Keratinocyte (primary cell): ENCODE data around the gene KCNH2. TPM values are rescaled to one million over a fixed set of nuclear protein-coding genes. Genes with fewer than 3 reads are reported as not detected.

Source experiments
- DNase-seq: peaks from one replicate; pipeline ENCODE4 v3.0.0-alpha.2; 2011; ENCODE audit warnings: low read depth, missing footprints, low spot score
- FAIRE-seq: peaks from 2 replicates; lab custom pipeline; 2011; peaks lifted over from hg19 to GRCh38; lab: Jason Lieb, UNC
- H2AFZ ChIP-seq: 2 replicates; pipeline ENCODE4 v1.6.0; 2012; ENCODE audit warnings: low read length, control low read depth, inconsistent platforms; ENCODE audit not compliant: control insufficient read depth
- H3K27ac ChIP-seq: 2 replicates; pipeline ENCODE4 v1.5.1; 2011; ENCODE audit warnings: low read length; ENCODE audit not compliant: control insufficient read depth, insufficient read depth
- H3K27me3 ChIP-seq: 3 replicates; pipeline ENCODE4 v1.6.0; 2011; ENCODE audit warnings: low read length; ENCODE audit not compliant: control insufficient read depth, insufficient read depth; ENCODE audit errors: extremely low read depth
- H3K36me3 ChIP-seq, 2 experiments: 2 replicates in 1 of 2; 3 replicates in 1 of 2; pipeline ENCODE4 v1.5.1; 2011; ENCODE audit warnings: low read length in 2 of 2, mild to moderate bottlenecking in 1 of 2; ENCODE audit not compliant: control insufficient read depth in 2 of 2, insufficient read depth in 2 of 2; ENCODE audit errors: extremely low read depth in 1 of 2
- H3K4me1 ChIP-seq: 3 replicates; pipeline ENCODE4 v1.5.1; 2011; ENCODE audit warnings: low read length; ENCODE audit not compliant: control insufficient read depth, insufficient read depth; ENCODE audit errors: extremely low read depth
- H3K4me2 ChIP-seq: 3 replicates; pipeline ENCODE4 v1.6.0; 2011; ENCODE audit warnings: low read depth, low read length; ENCODE audit not compliant: control insufficient read depth, insufficient read depth; ENCODE audit errors: extremely low read depth
- H3K4me3 ChIP-seq, 3 experiments: fragments of 200-600 bp in 1 of 3; sonication (generic) in 1 of 3; 2 replicates in 2 of 3; 3 replicates in 1 of 3; pipeline ENCODE4 v1.5.1; 2011 to 2016; ENCODE audit warnings: low read length in 3 of 3, mild to moderate bottlenecking in 3 of 3, control low read depth in 2 of 3, inconsistent platforms in 1 of 3, low read depth in 1 of 3, mixed read lengths in 1 of 3, mixed run types in 1 of 3, moderate library complexity in 1 of 3; ENCODE audit not compliant: control insufficient read depth in 2 of 3, insufficient read depth in 2 of 3; ENCODE audit errors: extremely low read depth in 1 of 3
- H3K79me2 ChIP-seq: 2 replicates; pipeline ENCODE4 v1.6.0; 2012; ENCODE audit warnings: low read length; ENCODE audit not compliant: control insufficient read depth, insufficient read depth
- H3K9ac ChIP-seq: 3 replicates; pipeline ENCODE4 v1.6.0; 2011; ENCODE audit warnings: low read length; ENCODE audit not compliant: control insufficient read depth, insufficient read depth; ENCODE audit errors: extremely low read depth
- H3K9me1 ChIP-seq: 3 replicates; pipeline ENCODE4 v1.6.0; 2011; ENCODE audit warnings: low read length; ENCODE audit not compliant: control insufficient read depth, insufficient read depth; ENCODE audit errors: extremely low read depth
- H3K9me3 ChIP-seq: 2 replicates; pipeline ENCODE4 v1.5.1; 2012; ENCODE audit warnings: low read depth, low read length; ENCODE audit not compliant: control insufficient read depth
- H4K20me1 ChIP-seq: 3 replicates; pipeline ENCODE4 v1.6.0; 2011; ENCODE audit warnings: low read length; ENCODE audit not compliant: control insufficient read depth, insufficient read depth; ENCODE audit errors: extremely low read depth
- EZH2 ChIP-seq: IDR thresholded peaks from one replicate; pipeline ENCODE4 v1.6.1; 2012; ENCODE audit warnings: inconsistent platforms, mild to moderate bottlenecking, low read length, moderate library complexity
- dilution Hi-C: fragments of 300-500 bp; cut with MboI; formaldehyde crosslinking; loops from one replicate; pipeline ENCODE4 v1.7.0; 2020; ENCODE audit warnings: low sequenced_read_pairs; ENCODE audit not compliant: extremely low pct_ligation_motif_present
- polyA plus RNA-seq, 5 experiments: library from polyadenylated mRNA; depleted of rRNA in 3 of 5; stranded (reverse) in 3 of 5; stranded (forward) in 1 of 5; unstranded in 1 of 5; fragments of >200 nt; gene quantifications; 1 replicate in 1 of 5; 2 replicates in 3 of 5; 3 replicates in 1 of 5; pipeline versions ENCODE4 v1.2.1 to v1.2.3, GENCODE V29; 2011 to 2012; ENCODE audit warnings: missing spikeins in 2 of 5, low read depth in 1 of 5, low replicate concordance in 1 of 5
- TF ChIP-seq, protein P1 (sequence below), 3 experiments: IDR thresholded peaks in 1 of 3; conservative IDR thresholded peaks in 1 of 3; optimal IDR thresholded peaks in 1 of 3; 2 replicates in 2 of 3; 3 replicates in 1 of 3; pipeline versions ENCODE3 to v1.5.1; 2011; ENCODE audit warnings: low read length in 3 of 3, mild to moderate bottlenecking in 3 of 3, moderate library complexity in 2 of 3, control low read depth in 1 of 3, inconsistent platforms in 1 of 3; ENCODE audit not compliant: insufficient read depth in 2 of 3; ENCODE audit errors: extremely low read depth in 1 of 3

Gene KCNH2
- polyA plus RNA-seq, 1 donor (not counting 4 experiments of a cell fraction or from before 2014, with no cell fraction given) = 0.03 TPM

DNA sequence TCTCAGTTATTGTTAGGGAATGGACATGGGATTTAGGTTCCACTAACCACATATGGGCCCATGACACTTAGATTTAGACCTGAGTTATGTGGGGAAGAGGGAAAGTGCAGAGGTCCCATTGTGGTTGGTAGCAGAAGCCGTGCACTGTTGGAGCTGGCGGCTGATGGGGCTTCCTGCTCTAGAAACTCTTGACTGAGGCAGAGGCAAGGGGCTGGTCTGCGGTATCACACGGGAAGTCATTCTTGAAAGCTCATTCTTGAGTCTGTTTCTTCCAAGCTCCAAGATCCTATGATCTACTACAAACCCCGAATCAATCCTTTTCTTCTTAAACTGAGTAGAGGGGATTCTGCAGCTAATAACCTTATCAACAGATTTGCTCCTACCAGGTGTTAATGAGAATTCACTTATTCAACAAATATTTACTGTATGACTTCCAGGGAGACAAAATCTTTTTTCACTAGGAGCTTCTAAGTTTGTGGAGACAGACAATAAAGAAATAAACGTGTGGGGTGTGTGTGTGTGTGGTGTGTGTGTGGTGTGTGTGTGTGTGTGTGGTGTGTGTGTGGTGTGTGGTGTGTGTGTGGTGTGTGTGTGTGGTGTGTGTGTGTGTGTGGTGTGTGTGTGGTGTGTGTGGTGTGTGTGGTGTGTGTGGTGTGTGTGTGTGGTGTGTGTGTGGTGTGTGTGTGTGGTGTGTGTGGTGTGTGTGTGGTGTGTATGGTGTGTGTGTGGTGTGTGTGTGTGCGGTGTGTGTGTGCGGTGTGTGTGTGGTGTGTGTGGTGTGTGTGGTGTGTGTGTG is 68.7 kb downstream of the KCNH2 start:
- no peak for FAIRE-seq
- dilution Hi-C loops = no loop called here
- H3K27me3 ChIP-seq = peaks cover 5% of the 10 kb centered on the region

DNA sequence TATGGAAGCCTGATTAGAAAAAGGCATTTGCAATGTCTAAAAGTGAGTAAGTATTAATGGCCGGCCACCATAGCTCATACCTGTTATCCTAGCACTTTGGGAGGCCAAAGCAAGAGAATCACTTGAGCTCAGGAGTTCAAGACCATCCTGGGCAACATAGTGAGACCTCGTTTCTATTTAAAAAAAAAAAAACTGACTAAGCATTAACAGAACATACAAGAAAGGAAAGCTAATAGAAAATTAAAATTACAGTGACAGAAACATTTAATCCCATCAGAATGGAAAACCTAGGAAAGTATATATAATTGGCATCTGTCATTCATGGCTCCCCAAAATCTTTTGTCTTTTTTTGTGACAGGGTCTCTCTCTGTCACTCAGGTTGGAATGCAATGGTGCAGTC is 69.9 kb downstream of the KCNH2 start:
- DNase-seq = no peak
- no peaks in the 10 kb centered on the region for H4K20me1 ChIP-seq
- no peak overlapping the region for H3K4me3 ChIP-seq
- no peak overlapping the region for H3K27ac ChIP-seq
- H3K79me2 ChIP-seq = no peaks in the 10 kb centered on the region
- H3K36me3 ChIP-seq = no peaks in the 10 kb centered on the region
- peaks cover 8% of the 10 kb centered on the region for H3K4me1 ChIP-seq
- no peak overlapping the region for H3K9ac ChIP-seq
- peaks cover 5% of the 10 kb centered on the region for H3K27me3 ChIP-seq
- H3K9me1 ChIP-seq = no peaks in the 10 kb centered on the region
- no peak overlapping the region for H2AFZ ChIP-seq
- FAIRE-seq = no peak
- dilution Hi-C loops = no loop called here
- no peaks in the 10 kb centered on the region for H3K9me3 ChIP-seq
- TF ChIP-seq EZH2 = no peak
- TF ChIP-seq, protein P1, sequence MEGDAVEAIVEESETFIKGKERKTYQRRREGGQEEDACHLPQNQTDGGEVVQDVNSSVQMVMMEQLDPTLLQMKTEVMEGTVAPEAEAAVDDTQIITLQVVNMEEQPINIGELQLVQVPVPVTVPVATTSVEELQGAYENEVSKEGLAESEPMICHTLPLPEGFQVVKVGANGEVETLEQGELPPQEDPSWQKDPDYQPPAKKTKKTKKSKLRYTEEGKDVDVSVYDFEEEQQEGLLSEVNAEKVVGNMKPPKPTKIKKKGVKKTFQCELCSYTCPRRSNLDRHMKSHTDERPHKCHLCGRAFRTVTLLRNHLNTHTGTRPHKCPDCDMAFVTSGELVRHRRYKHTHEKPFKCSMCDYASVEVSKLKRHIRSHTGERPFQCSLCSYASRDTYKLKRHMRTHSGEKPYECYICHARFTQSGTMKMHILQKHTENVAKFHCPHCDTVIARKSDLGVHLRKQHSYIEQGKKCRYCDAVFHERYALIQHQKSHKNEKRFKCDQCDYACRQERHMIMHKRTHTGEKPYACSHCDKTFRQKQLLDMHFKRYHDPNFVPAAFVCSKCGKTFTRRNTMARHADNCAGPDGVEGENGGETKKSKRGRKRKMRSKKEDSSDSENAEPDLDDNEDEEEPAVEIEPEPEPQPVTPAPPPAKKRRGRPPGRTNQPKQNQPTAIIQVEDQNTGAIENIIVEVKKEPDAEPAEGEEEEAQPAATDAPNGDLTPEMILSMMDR (optimal IDR thresholded peaks at IDR 0.05 in 1 of 3, IDR thresholded peaks at IDR 0.05 in 1 of 3, conservative IDR thresholded peaks at IDR 0.05 in 1 of 3; ENCODE audit: extremely low read depth in 1 of 3, insufficient read depth in 2 of 3, low read length in 3 of 3) = no peak
- H3K4me2 ChIP-seq = no peak overlapping the region

More for the DNA sequence above, 68.7 kb downstream of the KCNH2 start:
- Histone ChIP-seq H3K4me2 (no peak overlapping the region), H3K27ac (no peak overlapping the region), H3K36me3 (no peaks in the 10 kb centered on the region), H3K4me3 (no peak overlapping the region), H4K20me1 (no peaks in the 10 kb centered on the region), H3K4me1 (peaks cover 2% of the 10 kb centered on the region), H3K9me1 (no peaks in the 10 kb centered on the region), H3K9ac (no peak overlapping the region), H3K9me3 (no peaks in the 10 kb centered on the region), H2AFZ (no peak overlapping the region), H3K79me2 (no peaks in the 10 kb centered on the region)
- TF ChIP-seq, protein P1 (optimal IDR thresholded peaks at IDR 0.05 in 1 of 3, IDR thresholded peaks at IDR 0.05 in 1 of 3, conservative IDR thresholded peaks at IDR 0.05 in 1 of 3; ENCODE audit: extremely low read depth in 1 of 3, insufficient read depth in 2 of 3, low read length in 3 of 3) = no peak
- no peak for TF ChIP-seq EZH2
- DNase-seq = no peak
